K562 (cell line): ENCODE measurements around the gene TMED6. TPM values are rescaled to one million over a fixed set of nuclear protein-coding genes. Genes with fewer than 3 reads are reported as not detected.
A peak's percentile ranks its signal among the peaks of the same experiment; 100 is the strongest.

Experiments
- ASH1L ChIP-seq: fragments of 450-650 bp; IDR thresholded peaks from 2 replicates; pipeline ENCODE4 v1.6.1; 2018; ENCODE audit warnings: borderline replicate concordance, mild to moderate bottlenecking, low read depth; ENCODE audit not compliant: partially characterized antibody
- BHLHE40 ChIP-seq: IDR thresholded peaks from 2 replicates; pipeline ENCODE4 v1.6.1; 2011; ENCODE audit warnings: low read length, improper control_type of control experiment
- CBFB ChIP-seq: sonication (generic); formaldehyde crosslinking; IDR thresholded peaks from 2 replicates; pipeline ENCODE4 v1.4.0; 2020; ENCODE audit warnings: mild to moderate bottlenecking, missing genetic modification reagents
- E2F8 ChIP-seq: fragments of 450-650 bp; IDR thresholded peaks from 2 replicates; pipeline ENCODE4 v1.7.1; 2018; ENCODE audit warnings: mild to moderate bottlenecking, low read depth; ENCODE audit not compliant: partially characterized antibody
- HNRNPLL ChIP-seq: fragments of 200-400 bp; formaldehyde crosslinking; IDR thresholded peaks from 2 replicates; pipeline ENCODE4 v1.6.1; 2017; ENCODE audit warnings: low read length, low read depth, mild to moderate bottlenecking; ENCODE audit not compliant: poor library complexity, severe bottlenecking
- KDM5B ChIP-seq: fragments of 200-600 bp; sonication (generic); IDR thresholded peaks from 2 replicates; pipeline ENCODE4 v1.6.1; 2012; ENCODE audit warnings: low read depth, mild to moderate bottlenecking, moderate library complexity, low read length, control low read depth, inconsistent platforms; ENCODE audit not compliant: insufficient replicate concordance
- MECOM ChIP-seq: fragments of 250-450 bp; sonication (Bioruptor Pico); IDR thresholded peaks from 2 replicates; pipeline ENCODE4 v1.8.0; 2022; ENCODE audit warnings: inconsistent platforms
- NCOA1 ChIP-seq: fragments of 450-650 bp; IDR thresholded peaks from 2 replicates; pipeline ENCODE4 v1.6.1; 2016; ENCODE audit warnings: low read depth
- NONO ChIP-seq, 2 experiments: fragments of 200-400 bp in 1 of 2; fragments of 450-650 bp in 1 of 2; formaldehyde crosslinking in 1 of 2; IDR thresholded peaks; 2 replicates each; pipeline ENCODE4 v1.6.1; 2017; ENCODE audit warnings: low read depth in 2 of 2, mild to moderate bottlenecking in 2 of 2, moderate library complexity in 2 of 2, low read length in 1 of 2
- NR2C1 ChIP-seq, 2 experiments: fragments of 450-650 bp; IDR thresholded peaks; 2 replicates each; pipeline ENCODE4 v1.6.1; 2017; ENCODE audit warnings: mild to moderate bottlenecking in 2 of 2, antibody characterized with exemption in 1 of 2, inconsistent platforms in 1 of 2, missing compliant biosample characterization in 1 of 2, missing genetic modification characterization in 1 of 2
- RUNX1 ChIP-seq: sonication (generic); IDR thresholded peaks from 2 replicates; pipeline ENCODE4 v1.6.1; 2016; ENCODE audit warnings: antibody characterized with exemption, low read depth
- TAF15 ChIP-seq: fragments of 200-400 bp; formaldehyde crosslinking; IDR thresholded peaks from 2 replicates; pipeline ENCODE4 v1.6.1; 2017; ENCODE audit warnings: mild to moderate bottlenecking, low read depth, low read length, moderate library complexity
- TBP ChIP-seq: optimal IDR thresholded peaks from 2 replicates; pipeline ENCODE3; 2011; ENCODE audit warnings: low read depth, low read length, improper control_type of control experiment
- TFAP4 ChIP-seq: sonication (generic); formaldehyde crosslinking; IDR thresholded peaks from 2 replicates; pipeline ENCODE4 v1.8.0; 2022; ENCODE audit warnings: missing genetic modification reagents, mild to moderate bottlenecking, moderate library complexity, borderline replicate concordance
- TSHZ1 ChIP-seq: fragments of 250-450 bp; sonication (Bioruptor Pico); IDR thresholded peaks from 2 replicates; pipeline ENCODE4 v1.4.0; 2020; ENCODE audit warnings: mild to moderate bottlenecking, moderate library complexity
- ZNF175 ChIP-seq: fragments of 200-800 bp; sonication (Bioruptor generic); IDR thresholded peaks from 2 replicates; pipeline ENCODE4 v1.6.1; 2016; ENCODE audit warnings: low read depth, mild to moderate bottlenecking, missing genetic modification characterization, missing compliant biosample characterization
- ZNF23 ChIP-seq: fragments of 250-450 bp; sonication (Bioruptor Pico); IDR thresholded peaks from 2 replicates; pipeline ENCODE4 v1.4.0; 2020; ENCODE audit warnings: mild to moderate bottlenecking
- ZNF561 ChIP-seq: fragments of 450-650 bp; formaldehyde crosslinking; conservative IDR thresholded peaks from 2 replicates; pipeline ENCODE4 v1.4.0; 2020; ENCODE audit warnings: mild to moderate bottlenecking, moderate library complexity
- ZNF77 ChIP-seq: fragments of 250-450 bp; sonication (Bioruptor Pico); IDR thresholded peaks from 2 replicates; pipeline ENCODE4 v1.5.0; 2020
- polyA plus RNA-seq, 8 experiments: library from polyadenylated mRNA; depleted of rRNA in 4 of 8; stranded (reverse) in 5 of 8; unstranded in 3 of 8; fragments of >200 nt; fragmentation: Nextera tagmentation in 2 of 8; fragmentation: Illumina TruSeq in 1 of 8; extraction: Ambion mirVana in 2 of 8; extraction: Trizol in 1 of 8; gene quantifications; 2 replicates each; pipeline versions ENCODE4 v1.2.1 to v1.2.3, GENCODE V29; 2011 to 2014; ENCODE audit warnings: inconsistent platforms in 1 of 8, missing spikeins in 1 of 8
- total RNA-seq, 7 experiments: library from RNA; depleted of rRNA in 6 of 7; stranded (reverse); fragments of >200 nt in 6 of 7; fragmentation: Illumina TruSeq in 2 of 7; extraction: Trizol in 2 of 7; gene quantifications; 2 replicates each; pipeline versions ENCODE4 v1.2.1 to v1.2.3, GENCODE V29; 2011 to 2021; ENCODE audit warnings: low replicate concordance in 1 of 7
- TF ChIP-seq, protein P1 (sequence below): fragments of 250-450 bp; sonication (Bioruptor Pico); IDR thresholded peaks from 2 replicates; pipeline ENCODE4 v1.9.0; 2021; ENCODE audit warnings: mild to moderate bottlenecking

Gene TMED6
- total and polyA plus RNA-seq, 9 of the 15 experiments (the other 6 are each of a cell fraction or from before 2014, with no cell fraction given) = 0.14 to 0.45 (median 0.25) TPM; not detected in 2

DNA sequence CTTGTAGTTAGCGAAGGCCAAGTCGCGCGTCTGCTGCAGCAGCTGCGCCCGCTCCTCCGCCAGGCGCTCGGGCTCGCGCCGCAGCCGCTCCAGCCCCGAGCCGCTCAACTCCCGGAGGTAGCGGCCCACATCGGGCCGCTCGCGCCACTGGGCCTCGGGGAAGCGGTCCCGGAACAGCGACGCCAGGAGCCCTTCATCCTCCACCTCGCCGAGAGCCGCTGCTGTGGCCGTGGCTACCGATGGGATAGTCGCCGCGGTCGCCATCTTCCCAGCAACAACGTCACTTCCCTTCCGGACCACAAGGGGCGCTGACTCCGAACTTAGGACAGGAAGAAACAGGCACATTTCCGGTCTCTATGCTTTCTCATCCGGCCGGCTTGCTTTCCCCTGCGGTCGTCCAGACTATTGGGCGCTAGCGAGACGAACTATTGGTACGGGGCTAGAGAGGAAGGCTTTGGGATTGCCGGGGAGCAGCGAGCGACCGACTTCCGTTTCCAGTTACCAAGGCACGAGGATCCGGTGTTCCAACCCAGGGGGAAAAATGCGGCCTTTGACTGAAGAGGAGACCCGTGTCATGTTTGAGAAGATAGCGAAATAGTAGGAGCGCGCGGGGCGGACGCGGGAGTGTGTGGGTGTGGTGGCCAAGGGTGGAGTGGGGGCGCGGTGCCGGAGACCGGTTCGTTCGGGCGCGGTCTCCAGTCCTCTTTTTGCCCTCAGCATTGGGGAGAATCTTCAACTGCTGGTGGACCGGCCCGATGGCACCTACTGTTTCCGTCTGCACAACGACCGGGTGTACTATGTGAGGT lies 12.1 kb downstream of the TMED6 start, which contains the start of the genes COG8 and NIP7 (continued):
- TF ChIP-seq RUNX1 (no peak), KDM5B (peak; percentile 89), ZNF23 (CRISPR knock-in tag) (no peak), ASH1L (no peak), TAF15 (no peak), NR2C1 (IDR thresholded peaks at IDR 0.05) (peak; percentile 80), NR2C1 (tag; IDR thresholded peaks at IDR 0.05) (peak; percentile 71), TBP (peak; percentile 92), TSHZ1 (CRISPR knock-in tag) (no peak), ZNF77 (no peak), NONO (IDR thresholded peaks at IDR 0.05; ENCODE audit: low read depth in 2 of 2, low read length in 1 of 2) (peak; percentile 41 to 50; a peak in 1 of 4 replicates), MECOM (CRISPR knock-in tag) (no peak), NCOA1 (peak; percentile 87), HNRNPLL (peak; percentile 40), CBFB (CRISPR knock-in tag) (peak; percentile 22; the same call in 1 of the 2 replicates), ZNF561 (CRISPR knock-in tag) (no peak), BHLHE40 (no peak), E2F8 (peak; percentile 93), TFAP4 (peak; percentile 81), ZNF175 (CRISPR knock-in tag) (no peak)
- TF ChIP-seq, protein P1, sequence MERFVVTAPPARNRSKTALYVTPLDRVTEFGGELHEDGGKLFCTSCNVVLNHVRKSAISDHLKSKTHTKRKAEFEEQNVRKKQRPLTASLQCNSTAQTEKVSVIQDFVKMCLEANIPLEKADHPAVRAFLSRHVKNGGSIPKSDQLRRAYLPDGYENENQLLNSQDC (CRISPR knock-in tag) = no peak
